ENCODE measurements around the gene VASP. TPM values are rescaled to one million over a fixed set of nuclear protein-coding genes. Genes with fewer than 3 reads are reported as not detected.

The VASP gene
- total RNA-seq, 1 experiment from 2014 or later, result 152 TPM

DNA sequence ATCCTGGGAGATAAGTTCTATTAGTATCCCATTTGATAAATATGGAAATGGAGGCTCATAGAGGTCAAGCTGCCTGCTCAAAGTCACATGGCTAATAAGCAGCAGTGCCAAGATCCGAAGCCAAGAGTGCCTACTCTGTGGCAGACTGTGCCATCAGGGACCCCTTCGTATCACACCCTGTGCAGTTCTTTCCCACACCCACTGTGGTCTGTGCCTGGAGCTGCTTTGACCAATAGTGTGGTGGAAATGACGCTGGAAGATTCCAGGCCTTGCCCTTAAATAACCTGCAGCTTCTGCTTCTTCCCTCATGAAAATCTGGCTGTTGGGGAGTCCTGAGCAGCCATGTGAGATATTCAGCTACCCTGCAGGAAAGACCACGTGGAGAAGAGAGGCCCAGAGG, 67.2 kb downstream of the VASP start:
- H3K27ac ChIP-seq (ENCODE audit: low read depth, low read length), result no peak overlapping the region

More for the DNA sequence above, 67.2 kb downstream of the VASP start:
- Histone ChIP-seq H3K36me3 (ENCODE audit: control insufficient read depth in 1 of 2, insufficient read depth in 2 of 2, low read length in 2 of 2) (no peaks in the 10 kb centered on the region), H3K9ac (ENCODE audit: low read length) (no peak overlapping the region), H4K20me1 (ENCODE audit: insufficient read depth) (no peaks in the 10 kb centered on the region), H3K9me2 (ENCODE audit: insufficient read depth) (no peaks in the 10 kb centered on the region), H3K4me1 (ENCODE audit: control insufficient read depth in 1 of 2, insufficient read depth in 2 of 2, low read length in 2 of 2) (peaks cover 9 to 33% of the 10 kb centered on the region in 2 experiments), H2AFZ (ENCODE audit: low read depth, low read length, poor library complexity, severe bottlenecking) (no peak overlapping the region), H3K79me2 (ENCODE audit: insufficient read depth, low read length) (peaks cover 36% of the 10 kb centered on the region), H3K9me3 (ENCODE audit: control insufficient read depth in 1 of 2, insufficient read depth in 1 of 2, low read depth in 1 of 2, low read length in 2 of 2) (no peaks in the 10 kb centered on the region), H3K27me3 (ENCODE audit: insufficient read depth, low read length) (no peaks in the 10 kb centered on the region), H3K4me2 (ENCODE audit: low read length) (no peak overlapping the region), H3K4me3 (replicated peaks in 1 of 2; ENCODE audit: low read depth in 1 of 2, low read length in 2 of 2) (no peak overlapping the region)
- TF ChIP-seq ZFX (IDR thresholded peaks at IDR 0.05), result no peak
- TF ChIP-seq POLR2AphosphoS5 (IDR thresholded peaks at IDR 0.05; ENCODE audit: low read depth, low read length), result no peak
- TF ChIP-seq YY1 (IDR thresholded peaks at IDR 0.05; ENCODE audit: extremely low read depth, insufficient replicate concordance, low read depth, low read length), result no peak
- TF ChIP-seq RAD21 (IDR thresholded peaks at IDR 0.05; ENCODE audit: low read depth), result no peak
- no peak for TF ChIP-seq CBX3 (IDR thresholded peaks at IDR 0.05; ENCODE audit: low read depth)
- no peak for TF ChIP-seq EZH2 (IDR thresholded peaks at IDR 0.05)
- TF ChIP-seq ZNF274 (IDR thresholded peaks at IDR 0.05; ENCODE audit: low read depth, low read length), result no peak
- TF ChIP-seq, protein P1, sequence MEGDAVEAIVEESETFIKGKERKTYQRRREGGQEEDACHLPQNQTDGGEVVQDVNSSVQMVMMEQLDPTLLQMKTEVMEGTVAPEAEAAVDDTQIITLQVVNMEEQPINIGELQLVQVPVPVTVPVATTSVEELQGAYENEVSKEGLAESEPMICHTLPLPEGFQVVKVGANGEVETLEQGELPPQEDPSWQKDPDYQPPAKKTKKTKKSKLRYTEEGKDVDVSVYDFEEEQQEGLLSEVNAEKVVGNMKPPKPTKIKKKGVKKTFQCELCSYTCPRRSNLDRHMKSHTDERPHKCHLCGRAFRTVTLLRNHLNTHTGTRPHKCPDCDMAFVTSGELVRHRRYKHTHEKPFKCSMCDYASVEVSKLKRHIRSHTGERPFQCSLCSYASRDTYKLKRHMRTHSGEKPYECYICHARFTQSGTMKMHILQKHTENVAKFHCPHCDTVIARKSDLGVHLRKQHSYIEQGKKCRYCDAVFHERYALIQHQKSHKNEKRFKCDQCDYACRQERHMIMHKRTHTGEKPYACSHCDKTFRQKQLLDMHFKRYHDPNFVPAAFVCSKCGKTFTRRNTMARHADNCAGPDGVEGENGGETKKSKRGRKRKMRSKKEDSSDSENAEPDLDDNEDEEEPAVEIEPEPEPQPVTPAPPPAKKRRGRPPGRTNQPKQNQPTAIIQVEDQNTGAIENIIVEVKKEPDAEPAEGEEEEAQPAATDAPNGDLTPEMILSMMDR (IDR thresholded peaks at IDR 0.05 in 2 of 3, conservative IDR thresholded peaks at IDR 0.05 in 1 of 3; ENCODE audit: borderline replicate concordance in 1 of 3, insufficient read depth in 1 of 3, low read depth in 2 of 3, low read length in 2 of 3), result no peak
- TF ChIP-seq EZH2phosphoT487 (IDR thresholded peaks at IDR 0.05; ENCODE audit: borderline replicate concordance), result no peak
- TF ChIP-seq SP1 (IDR thresholded peaks at IDR 0.05; ENCODE audit: low read depth), result no peak
- TF ChIP-seq SRF (IDR thresholded peaks at IDR 0.05; ENCODE audit: low read depth), result no peak
- TF ChIP-seq JUND (IDR thresholded peaks at IDR 0.05), result no peak
- TF ChIP-seq, protein P2, sequence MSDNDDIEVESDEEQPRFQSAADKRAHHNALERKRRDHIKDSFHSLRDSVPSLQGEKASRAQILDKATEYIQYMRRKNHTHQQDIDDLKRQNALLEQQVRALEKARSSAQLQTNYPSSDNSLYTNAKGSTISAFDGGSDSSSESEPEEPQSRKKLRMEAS (IDR thresholded peaks at IDR 0.05), result no peak
- TF ChIP-seq CEBPB (IDR thresholded peaks at IDR 0.05; ENCODE audit: low read depth), result no peak
- ChIA-PET POLR2A (no interaction called here), RAD21 (ENCODE audit: low non-redundant PET in 1 of 2, low total read pairs in 2 of 2, uncharacterized antibody in 2 of 2, unreplicated experiment in 2 of 2) (interaction anchor here in 1 of 2 experiments (1.0 kb wide), 1 partner anchor 67 kb away, joined by 3 read pairs; no protein-coding TSS in a partner anchor), CTCF (no interaction called here)
- DNase-seq (ENCODE audit: low read depth, low spot score) (no peak), ATAC-seq (no peak)
- no TSS peak for BruUV-seq (replicated peaks)
- intact Hi-C loops (cut with micrococcal nuclease), result no loop called here
